ENCODE data around the gene SLC16A13.

Gene SLC16A13

GRCh38 chr17:7004398-7005253 is 31.2 kb upstream of the SLC16A13 start:
- no peak for DNase-seq (ENCODE audit: low read depth)
- no peak overlapping the region for H3K4me3 ChIP-seq (ENCODE audit: low read length)
- TF ChIP-seq, protein P1, sequence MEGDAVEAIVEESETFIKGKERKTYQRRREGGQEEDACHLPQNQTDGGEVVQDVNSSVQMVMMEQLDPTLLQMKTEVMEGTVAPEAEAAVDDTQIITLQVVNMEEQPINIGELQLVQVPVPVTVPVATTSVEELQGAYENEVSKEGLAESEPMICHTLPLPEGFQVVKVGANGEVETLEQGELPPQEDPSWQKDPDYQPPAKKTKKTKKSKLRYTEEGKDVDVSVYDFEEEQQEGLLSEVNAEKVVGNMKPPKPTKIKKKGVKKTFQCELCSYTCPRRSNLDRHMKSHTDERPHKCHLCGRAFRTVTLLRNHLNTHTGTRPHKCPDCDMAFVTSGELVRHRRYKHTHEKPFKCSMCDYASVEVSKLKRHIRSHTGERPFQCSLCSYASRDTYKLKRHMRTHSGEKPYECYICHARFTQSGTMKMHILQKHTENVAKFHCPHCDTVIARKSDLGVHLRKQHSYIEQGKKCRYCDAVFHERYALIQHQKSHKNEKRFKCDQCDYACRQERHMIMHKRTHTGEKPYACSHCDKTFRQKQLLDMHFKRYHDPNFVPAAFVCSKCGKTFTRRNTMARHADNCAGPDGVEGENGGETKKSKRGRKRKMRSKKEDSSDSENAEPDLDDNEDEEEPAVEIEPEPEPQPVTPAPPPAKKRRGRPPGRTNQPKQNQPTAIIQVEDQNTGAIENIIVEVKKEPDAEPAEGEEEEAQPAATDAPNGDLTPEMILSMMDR (conservative IDR thresholded peaks at IDR 0.05; ENCODE audit: low read depth, low read length): peak; percentile 65

DNA sequence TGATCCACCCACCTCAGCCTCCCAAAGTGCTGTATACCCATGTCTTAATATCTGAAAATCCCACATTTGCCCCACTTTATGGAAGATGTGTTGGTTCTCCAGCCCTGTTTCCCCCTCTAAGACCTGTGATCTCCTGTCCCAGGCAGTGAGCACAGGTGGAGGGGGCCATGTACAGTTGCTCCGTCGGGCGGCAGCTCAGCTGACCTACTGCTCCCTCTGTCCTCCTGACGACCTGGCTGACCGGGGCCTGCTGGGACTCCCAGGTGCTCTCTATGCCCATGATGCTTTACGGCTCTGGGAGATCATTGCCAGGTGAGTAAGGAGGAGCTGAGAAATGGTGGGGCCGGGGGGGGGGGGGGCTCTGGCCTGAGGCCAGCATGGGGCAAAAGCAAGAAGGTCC is 30.1 kb upstream of the SLC16A13 start:
- no peak for DNase-seq (ENCODE audit: low read depth)
- TF ChIP-seq, protein P1 (conservative IDR thresholded peaks at IDR 0.05; ENCODE audit: low read depth, low read length): no peak
- H3K4me3 ChIP-seq (ENCODE audit: low read length): no peak overlapping the region

DNA sequence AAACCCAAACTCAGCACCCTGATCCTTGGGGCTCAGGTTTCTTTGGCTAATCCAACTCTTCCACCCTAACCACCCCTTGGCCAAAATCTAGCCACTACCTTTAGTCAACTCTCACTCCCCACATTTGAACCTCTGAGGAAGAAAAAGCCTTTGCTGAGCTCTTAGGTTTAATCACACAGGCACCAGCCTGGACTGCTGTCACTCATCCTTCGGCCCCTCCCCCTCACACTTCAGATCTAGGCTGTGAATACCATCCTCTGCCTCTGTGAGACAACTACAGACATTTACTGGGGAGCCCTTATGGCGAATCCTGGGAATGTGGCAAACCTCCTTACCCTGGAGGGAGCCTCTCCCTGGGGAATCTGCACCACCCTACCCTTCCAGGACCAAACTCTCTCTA is 28.7 kb upstream of the SLC16A13 start:
- no peak for DNase-seq (ENCODE audit: low read depth)
- TF ChIP-seq, protein P1 (conservative IDR thresholded peaks at IDR 0.05; ENCODE audit: low read depth, low read length): no peak
- no peak overlapping the region for H3K4me3 ChIP-seq (ENCODE audit: low read length)

DNA sequence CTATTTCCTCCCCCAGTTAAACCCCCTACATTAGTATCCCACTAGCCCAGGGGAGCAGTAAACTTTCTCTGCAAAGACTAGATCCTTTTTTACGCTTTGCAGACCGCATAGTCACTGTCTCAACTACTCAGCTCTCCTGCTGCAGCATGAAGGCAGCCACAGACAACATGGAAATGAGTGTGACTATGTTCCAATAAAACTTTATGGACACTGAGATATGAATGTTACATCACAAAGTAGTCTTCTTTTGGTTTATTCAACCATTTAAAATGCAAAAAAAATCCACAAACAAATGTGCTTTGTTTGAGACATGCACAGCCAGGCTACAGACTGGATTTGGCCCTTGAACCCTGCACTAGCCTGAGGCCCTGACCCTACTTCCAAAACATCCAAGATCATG is 25.3 kb upstream of the SLC16A13 start:
- TF ChIP-seq, protein P1 (conservative IDR thresholded peaks at IDR 0.05; ENCODE audit: low read depth, low read length): no peak
- no peak overlapping the region for H3K4me3 ChIP-seq (ENCODE audit: low read length)
- no peak for DNase-seq (ENCODE audit: low read depth)

DNA sequence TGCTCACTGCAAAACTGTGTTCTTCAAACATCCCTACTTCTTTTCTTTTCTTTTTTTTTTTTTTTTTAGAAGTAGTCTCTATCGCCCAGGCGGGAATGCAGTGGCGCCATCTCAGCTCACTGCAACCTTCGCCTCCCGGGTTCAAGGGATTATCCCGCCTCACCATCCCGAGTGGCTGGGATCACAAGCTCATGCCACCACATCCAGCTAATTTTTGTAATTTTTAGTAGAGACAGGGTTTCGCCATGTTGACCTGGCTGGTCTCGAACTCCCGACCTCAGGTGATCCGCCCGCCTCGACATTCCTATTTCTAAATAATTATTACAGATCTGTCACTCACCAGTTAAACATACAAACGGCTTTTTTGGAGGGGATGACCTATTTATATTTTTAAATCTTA is 24.4 kb upstream of the SLC16A13 start:
- H3K4me3 ChIP-seq (ENCODE audit: low read length): peak overlapping the region; percentile 97
- DNase-seq (ENCODE audit: low read depth): no peak
- TF ChIP-seq, protein P1 (conservative IDR thresholded peaks at IDR 0.05; ENCODE audit: low read depth, low read length): no peak

DNA sequence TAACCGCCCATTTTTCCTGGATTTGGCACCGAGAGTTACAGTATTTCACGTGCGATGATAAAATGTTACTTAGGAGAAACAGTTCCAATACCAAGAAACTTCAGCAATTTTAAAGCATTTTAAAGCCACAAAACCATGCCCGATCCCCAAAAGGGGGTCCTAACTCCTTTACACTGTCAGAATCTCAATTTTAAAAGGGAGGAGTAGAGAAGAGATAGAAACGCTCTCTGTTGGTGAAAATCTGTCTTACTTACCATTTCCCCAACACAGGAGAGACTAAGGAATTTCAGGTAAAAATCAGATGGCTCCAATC is 23.9 kb upstream of the SLC16A13 start:
- DNase-seq (ENCODE audit: low read depth): no peak
- peak overlapping the region; percentile 97 for H3K4me3 ChIP-seq (ENCODE audit: low read length)
- TF ChIP-seq, protein P1 (conservative IDR thresholded peaks at IDR 0.05; ENCODE audit: low read depth, low read length): no peak

Data from retinal pigment epithelial cell (primary cell).